ENCODE results near the gene ARL11.
"Not testable (repeated sequence)": the region's sequence is repeated elsewhere in the genome, so short reads cannot be mapped to it uniquely, and the experiment has no call there.

Gene ARL11

GRCh38 chr13:49606747-49607648 lies 21.3 kb upstream of the ARL11 start:
- H3K27ac ChIP-seq: peak overlapping the region; percentile 47; the same call in 1 of the 2 replicates
- TF ChIP-seq, protein P1, sequence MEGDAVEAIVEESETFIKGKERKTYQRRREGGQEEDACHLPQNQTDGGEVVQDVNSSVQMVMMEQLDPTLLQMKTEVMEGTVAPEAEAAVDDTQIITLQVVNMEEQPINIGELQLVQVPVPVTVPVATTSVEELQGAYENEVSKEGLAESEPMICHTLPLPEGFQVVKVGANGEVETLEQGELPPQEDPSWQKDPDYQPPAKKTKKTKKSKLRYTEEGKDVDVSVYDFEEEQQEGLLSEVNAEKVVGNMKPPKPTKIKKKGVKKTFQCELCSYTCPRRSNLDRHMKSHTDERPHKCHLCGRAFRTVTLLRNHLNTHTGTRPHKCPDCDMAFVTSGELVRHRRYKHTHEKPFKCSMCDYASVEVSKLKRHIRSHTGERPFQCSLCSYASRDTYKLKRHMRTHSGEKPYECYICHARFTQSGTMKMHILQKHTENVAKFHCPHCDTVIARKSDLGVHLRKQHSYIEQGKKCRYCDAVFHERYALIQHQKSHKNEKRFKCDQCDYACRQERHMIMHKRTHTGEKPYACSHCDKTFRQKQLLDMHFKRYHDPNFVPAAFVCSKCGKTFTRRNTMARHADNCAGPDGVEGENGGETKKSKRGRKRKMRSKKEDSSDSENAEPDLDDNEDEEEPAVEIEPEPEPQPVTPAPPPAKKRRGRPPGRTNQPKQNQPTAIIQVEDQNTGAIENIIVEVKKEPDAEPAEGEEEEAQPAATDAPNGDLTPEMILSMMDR (conservative IDR thresholded peaks at IDR 0.05): peak; percentile 88

DNA sequence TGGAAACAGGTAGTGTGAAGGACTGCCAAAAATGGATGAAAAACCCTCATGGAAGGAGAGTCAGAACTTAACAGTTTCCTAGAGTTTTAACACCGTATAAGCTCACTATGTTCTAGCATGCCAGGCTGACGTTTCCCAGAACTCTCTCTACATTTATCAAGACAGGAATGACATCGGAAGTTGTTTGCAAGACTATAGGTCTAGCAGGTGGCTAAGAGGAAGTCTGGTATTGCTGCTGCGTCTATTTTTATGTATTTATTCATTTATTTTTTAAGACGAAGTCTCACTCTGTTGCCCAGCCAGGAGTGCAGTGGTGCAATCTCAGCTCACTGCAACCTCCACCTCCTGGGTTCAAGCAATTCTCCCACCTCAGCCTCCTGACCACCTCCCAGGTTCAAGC lies 20.5 kb upstream of the ARL11 start:
- H3K27ac ChIP-seq: no peak overlapping the region
- TF ChIP-seq, protein P1 (conservative IDR thresholded peaks at IDR 0.05): no peak

- H3K27ac ChIP-seq: no peak overlapping the region
- TF ChIP-seq, protein P1 (conservative IDR thresholded peaks at IDR 0.05): no peak
Observed at GRCh38 chr13:49608651-49609331, 19.5 kb upstream of the ARL11 start.

- TF ChIP-seq, protein P1 (conservative IDR thresholded peaks at IDR 0.05): no peak
- H3K27ac ChIP-seq: no peak overlapping the region
Observed at GRCh38 chr13:49610176-49610575, 18.1 kb upstream of the ARL11 start.

- H3K27ac ChIP-seq: not testable (repeated sequence)
Observed at GRCh38 chr13:49612042-49612441, 16.3 kb upstream of the ARL11 start.

- TF ChIP-seq, protein P1 (conservative IDR thresholded peaks at IDR 0.05): no peak
- H3K27ac ChIP-seq: no peak overlapping the region
Observed at GRCh38 chr13:49615836-49616675, 12.3 kb upstream of the ARL11 start.

DNA sequence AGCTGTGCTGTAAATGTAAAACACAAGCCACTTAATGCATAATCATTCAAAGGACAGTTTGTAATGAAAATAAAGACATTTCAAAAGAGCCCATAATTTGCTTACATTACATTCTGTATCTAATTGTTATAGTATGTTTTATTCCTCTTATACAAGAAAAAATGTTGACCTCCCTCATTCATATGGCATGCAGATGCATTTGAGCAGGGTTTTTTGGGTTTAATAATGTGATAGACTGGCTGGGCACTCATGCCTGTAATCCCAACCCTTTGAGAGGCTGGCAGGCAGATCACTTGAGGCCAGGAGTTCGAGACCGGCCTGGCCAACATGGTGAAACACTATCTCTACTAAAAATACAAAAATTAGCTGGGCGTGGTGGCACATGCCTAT lies 11.6 kb upstream of the ARL11 start:
- H3K27ac ChIP-seq: no peak overlapping the region
- TF ChIP-seq, protein P1 (conservative IDR thresholded peaks at IDR 0.05): no peak

Measured in VCaP (cell line).